GM21529 (cell line): ENCODE data around the gene R3HDM4.

ENCODE experiments used
- ATAC-seq: cut with Tn5 transposase; IDR thresholded peaks from one replicate; pipeline ENCODE4 v1.9.1; 2021; ENCODE audit not compliant: unreplicated experiment

The R3HDM4 gene

GRCh38 chr19:932648-933552 is 19.9 kb upstream of the R3HDM4 start:
- no peak for ATAC-seq

- no peak for ATAC-seq
Observed at GRCh38 chr19:931860-932647, 19.0 kb upstream of the R3HDM4 start.

DNA sequence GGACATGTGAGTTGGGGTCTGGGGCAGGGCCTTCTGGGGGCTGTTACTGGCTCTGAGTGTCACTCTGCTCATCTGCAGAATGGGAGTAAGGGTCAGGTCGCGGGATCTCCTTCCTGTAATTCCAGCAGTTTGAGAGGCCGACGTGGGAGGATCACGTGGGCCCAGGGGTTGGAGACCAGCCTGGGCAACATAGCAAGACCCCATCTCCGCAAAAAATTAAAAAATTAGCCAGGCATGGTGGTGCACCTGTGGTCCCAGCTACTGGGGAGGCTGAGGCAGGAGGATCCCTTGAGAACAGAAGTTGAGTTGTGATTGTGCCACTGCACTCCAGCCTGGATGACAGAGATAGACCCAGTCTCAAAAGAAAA is 16.9 kb upstream of the R3HDM4 start:
- no peak for ATAC-seq

DNA sequence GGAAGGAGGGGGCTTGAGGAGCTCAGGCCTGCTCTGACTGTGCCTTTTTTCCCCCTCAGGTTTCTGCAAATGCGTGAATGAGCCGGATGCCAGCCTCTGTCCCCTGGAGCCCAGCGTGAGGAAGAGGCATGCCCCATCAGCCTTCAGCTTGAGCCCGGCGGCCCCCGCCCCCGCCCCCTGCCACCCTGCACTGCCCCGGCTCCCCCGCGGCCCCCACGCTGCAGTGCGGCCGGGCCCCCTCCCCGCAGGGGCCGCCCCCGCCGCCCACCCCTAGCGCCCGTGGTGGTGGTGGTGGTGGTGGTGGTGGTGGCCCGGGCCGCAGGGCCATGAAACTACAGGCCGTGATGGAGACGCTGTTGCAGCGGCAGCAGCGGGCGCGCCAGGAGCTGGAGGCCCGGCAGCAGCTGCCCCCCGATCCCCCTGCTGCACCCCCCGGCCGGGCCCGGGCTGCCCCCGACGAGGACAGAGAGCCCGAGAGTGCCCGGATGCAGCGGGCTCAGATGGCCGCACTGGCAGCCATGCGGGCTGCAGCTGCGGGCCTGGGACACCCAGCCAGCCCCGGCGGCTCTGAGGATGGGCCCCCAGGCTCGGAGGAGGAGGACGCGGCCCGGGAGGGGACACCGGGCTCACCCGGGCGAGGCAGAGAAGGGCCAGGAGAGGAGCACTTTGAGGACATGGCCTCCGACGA is 16.3 kb upstream of the R3HDM4 start:
- ATAC-seq = no peak

GRCh38 chr19:928471-929202 is 15.6 kb upstream of the R3HDM4 start:
- ATAC-seq = no peak

DNA sequence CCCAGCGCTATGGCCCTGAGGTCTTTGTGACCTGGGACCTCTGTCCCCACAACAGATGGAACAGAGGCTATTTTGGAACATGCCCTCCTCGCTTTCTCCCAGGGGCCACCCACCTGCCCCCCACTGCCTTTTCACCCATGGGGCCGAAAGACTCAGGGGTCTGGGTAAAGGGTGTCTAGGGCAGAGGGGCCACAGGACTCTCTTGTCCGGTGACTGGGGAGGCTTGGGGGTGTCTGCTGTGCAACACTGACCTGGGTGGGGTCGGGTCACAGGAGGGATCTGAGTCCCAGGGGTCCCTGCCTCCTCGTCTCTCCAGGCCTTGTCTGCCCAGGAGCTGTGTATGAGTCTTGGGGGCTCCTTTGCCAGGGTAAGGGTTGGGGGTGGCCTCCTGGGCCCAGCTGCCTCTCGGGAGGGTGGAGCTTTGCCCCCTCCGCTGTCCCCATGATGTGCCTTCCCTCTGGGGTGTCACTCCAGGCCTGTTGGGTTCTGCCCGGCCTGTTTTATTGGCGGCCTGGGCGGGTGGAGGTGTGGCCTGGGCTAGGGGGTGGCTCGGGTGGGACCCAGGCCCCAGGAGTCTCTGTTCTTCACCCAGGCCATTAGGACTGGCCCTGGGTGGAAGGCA is 14.9 kb upstream of the R3HDM4 start:
- ATAC-seq = no peak

DNA sequence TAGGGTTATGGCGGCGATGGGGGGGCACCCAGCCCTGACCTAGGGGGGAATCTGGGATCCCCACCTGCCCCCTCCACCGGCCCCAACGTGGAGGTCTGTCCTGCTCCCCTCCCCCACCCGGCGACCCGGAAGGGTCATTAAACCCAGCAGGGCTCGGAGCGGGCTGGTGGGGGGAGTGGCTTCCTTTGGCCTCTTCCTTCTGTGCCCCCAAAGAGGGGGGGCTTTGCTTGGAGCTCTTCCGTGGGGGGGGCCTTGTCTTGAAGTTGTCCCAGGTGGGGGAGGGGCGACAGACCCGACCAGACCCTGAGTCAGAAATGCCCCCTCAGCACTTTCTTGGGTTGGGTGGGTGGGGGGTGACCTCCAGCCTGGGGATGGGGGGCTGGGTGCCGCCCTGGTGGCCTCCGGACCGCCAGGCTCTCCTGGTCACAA is 14.3 kb upstream of the R3HDM4 start:
- no peak for ATAC-seq

DNA sequence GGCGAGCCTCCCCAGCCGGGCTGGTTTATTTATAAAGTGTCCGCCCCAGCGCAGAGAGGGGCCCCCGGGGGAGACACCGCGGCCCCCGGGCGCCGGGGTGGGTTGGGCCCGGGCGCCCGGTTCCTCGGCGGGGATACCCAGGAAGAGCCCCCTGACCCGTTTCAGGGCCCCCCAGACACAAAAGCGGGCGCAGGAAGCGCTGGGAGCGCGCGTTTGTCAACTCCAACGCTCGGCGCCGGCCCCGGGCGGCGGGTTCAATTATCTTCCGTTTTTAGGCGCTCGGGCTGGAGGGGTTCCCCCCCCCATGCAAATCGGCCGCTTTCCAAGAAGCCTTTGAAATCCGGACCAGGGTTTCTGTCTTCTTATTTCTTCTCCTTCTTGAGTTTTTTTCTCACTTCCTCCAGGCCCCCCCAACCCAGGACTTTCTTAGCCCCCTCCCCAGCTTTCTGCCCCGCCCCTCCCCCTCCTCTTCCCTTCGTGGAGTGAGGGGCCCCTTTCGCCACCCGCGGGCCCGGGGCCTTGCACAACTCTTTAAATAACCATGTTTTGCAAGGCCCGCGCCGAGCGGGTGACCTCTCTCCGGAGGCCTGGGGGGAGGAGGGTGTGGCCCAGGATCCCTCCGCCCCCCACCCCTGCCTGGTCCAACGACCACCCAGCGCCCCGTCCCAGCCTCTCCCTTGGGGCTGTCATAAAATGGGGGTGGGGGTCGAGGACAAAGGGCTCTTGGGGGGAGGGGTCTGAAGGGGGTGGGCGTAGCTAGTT is 13.8 kb upstream of the R3HDM4 start:
- ATAC-seq = no peak

DNA sequence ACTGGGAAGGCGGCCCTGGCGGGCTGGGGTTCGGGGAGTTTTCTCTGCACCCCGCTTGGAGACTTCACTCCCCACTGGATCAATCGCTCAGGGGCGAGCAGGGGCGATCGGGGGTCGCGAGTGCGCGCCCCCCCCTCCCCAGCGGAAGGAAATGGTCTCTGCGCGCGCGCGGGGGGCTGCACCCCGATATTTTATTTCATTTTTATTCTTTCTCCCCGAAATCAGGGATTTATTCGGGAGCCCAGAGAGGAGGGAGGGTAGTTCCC is 13.2 kb upstream of the R3HDM4 start:
- no peak for ATAC-seq

- peak; percentile 39 for ATAC-seq
Observed at GRCh38 chr19:925526-926322, 12.7 kb upstream of the R3HDM4 start, which contains the start of gene ARID3A. ARID3A (plus strand) TSS chr19:926035; CDS start chr19:929529, 3,494 bp downstream.

DNA sequence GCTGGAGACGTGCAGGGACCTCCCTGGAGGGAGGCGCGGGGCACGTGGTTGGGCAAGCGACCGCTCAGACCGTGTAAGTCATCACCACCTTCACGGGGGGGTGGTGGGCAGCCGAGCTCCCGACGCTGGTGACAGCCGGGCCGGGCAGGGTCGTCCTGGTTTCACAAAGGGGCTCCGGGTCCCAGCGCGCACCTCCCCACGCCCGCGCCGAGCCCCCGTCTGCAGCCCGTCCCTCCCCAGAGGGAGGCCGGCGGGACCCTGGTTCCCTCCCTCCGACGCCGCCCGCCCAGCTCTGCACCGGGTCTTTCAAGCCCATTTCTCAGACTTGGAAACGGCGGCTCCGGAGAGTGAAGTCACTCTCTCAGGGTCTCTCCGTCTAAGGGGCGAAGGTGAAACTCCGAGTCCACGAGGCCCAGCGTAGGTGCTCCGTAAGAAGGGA is 12.1 kb upstream of the R3HDM4 start:
- peak; percentile 35 for ATAC-seq

GRCh38 chr19:924553-925086 is 11.6 kb upstream of the R3HDM4 start:
- no peak for ATAC-seq

- ATAC-seq = no peak
Observed at GRCh38 chr19:920051-920864, 7.2 kb upstream of the R3HDM4 start.

DNA sequence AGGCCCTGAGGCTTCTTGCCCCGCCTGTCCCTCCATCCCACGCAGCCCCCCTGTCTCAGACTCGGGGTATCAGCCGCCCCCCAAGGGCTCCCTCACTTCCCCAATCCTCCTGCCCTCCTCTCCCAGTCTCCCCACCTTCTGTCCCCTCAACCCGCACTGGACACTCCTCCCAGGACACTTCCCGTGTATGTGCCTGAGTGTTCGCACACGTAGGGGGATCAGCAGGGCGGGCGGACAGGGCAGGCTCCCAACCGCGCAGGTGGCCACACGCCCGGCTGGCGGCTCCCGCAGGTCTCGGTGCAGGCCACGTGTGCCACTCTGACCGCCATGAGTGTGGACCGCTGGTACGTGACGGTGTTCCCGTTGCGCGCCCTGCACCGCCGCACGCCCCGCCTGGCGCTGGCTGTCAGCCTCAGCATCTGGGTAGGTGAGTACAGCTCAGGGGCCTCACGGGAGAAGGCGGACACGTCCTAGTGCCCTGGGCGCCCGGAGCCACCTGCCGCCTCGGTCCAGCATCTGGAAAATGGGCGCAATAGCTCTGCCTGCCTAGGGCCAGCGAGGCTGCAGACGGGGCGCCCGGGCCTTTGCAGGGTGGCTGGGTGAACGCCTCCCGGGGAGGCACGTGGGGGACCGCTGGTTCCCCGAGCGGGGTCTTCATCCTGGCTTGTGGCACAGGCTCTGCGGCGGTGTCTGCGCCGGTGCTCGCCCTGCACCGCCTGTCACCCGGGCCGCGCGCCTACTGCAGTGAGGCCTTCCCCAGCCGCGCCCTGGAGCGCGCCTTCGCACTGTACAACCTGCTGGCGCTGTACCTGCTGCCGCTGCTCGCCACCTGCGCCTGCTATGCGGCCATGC is 6.4 kb upstream of the R3HDM4 start:
- no peak for ATAC-seq

GRCh38 chr19:918481-919198 is 5.6 kb upstream of the R3HDM4 start:
- no peak for ATAC-seq

- ATAC-seq = no peak
Observed at GRCh38 chr19:918152-918437, 5.1 kb upstream of the R3HDM4 start.
